A549 (cell line): ENCODE results near the gene IFIT1B. TPM values are rescaled to one million over a fixed set of nuclear protein-coding genes. Genes with fewer than 3 reads are reported as not detected.

Source experiments
- ATAC-seq, 2 experiments: fragments of 200-7000 bp in 1 of 2; fragments of >200 bp in 1 of 2; cut with Nextera tagmentation in 1 of 2; cut with Tn5 transposase in 1 of 2; 3 replicates each; pipeline versions ENCODE4 v1.8.0 to v1.9.1; 2018 to 2020; ENCODE audit warnings: mild to moderate bottlenecking in 1 of 2, moderate library complexity in 1 of 2
- CTCF ChIA-PET: fragments of 300-600 bp; sonication (Branson Sonifier 250); formaldehyde crosslinking; extraction: SDS; loops from one replicate; lab custom pipeline; 2021; ENCODE audit warnings: antibody characterized with exemption, inconsistent platforms; lab: Yijun Ruan, JAX
- POLR2A ChIA-PET: fragments of 350-600 bp; formaldehyde crosslinking; extraction: SDS; loops from one replicate; lab custom pipeline; 2021; ENCODE audit warnings: antibody characterized with exemption, inconsistent platforms; lab: Yijun Ruan, JAX
- DNase-seq, 2 experiments: peaks; one replicate each; pipeline versions ENCODE4 v3.0.0 to v3.0.0-alpha.2; 2011 to 2016; ENCODE audit warnings: low read depth in 1 of 2, low spot score in 1 of 2
- FAIRE-seq: peaks from 2 replicates; lab custom pipeline; 2011; peaks lifted over from hg19 to GRCh38; lab: Jason Lieb, UNC
- H3K27ac ChIP-seq, 2 experiments: fragments of >200 bp; sonication (Bioruptor Twin); formaldehyde crosslinking; 3 replicates each; pipeline ENCODE4 v1.5.1; 2016 to 2017
- H3K4me1 ChIP-seq: fragments of >200 bp; sonication (Bioruptor Twin); formaldehyde crosslinking; 3 replicates; pipeline ENCODE4 v1.6.1; 2016
- H3K4me2 ChIP-seq: fragments of >200 bp; sonication (Bioruptor Twin); formaldehyde crosslinking; 3 replicates; pipeline ENCODE4 v1.6.1; 2016
- H3K4me3 ChIP-seq: fragments of >200 bp; sonication (Bioruptor Twin); formaldehyde crosslinking; 3 replicates; pipeline ENCODE4 v1.5.1; 2016
- H3K9me3 ChIP-seq: fragments of >200 bp; sonication (Bioruptor Twin); formaldehyde crosslinking; 3 replicates; pipeline ENCODE4 v1.6.1; 2016
- BHLHE40 ChIP-seq: IDR thresholded peaks from 2 replicates; pipeline ENCODE4 v1.6.1; 2012; ENCODE audit warnings: low read depth, low read length, inconsistent platforms
- CBX2 ChIP-seq: fragments of 200-600 bp; sonication (generic); IDR thresholded peaks from 2 replicates; pipeline ENCODE4 v1.6.1; 2016; ENCODE audit warnings: low read depth, mild to moderate bottlenecking, borderline replicate concordance
- CEBPB ChIP-seq, 2 experiments: fragments of >200 bp in 1 of 2; sonication (Bioruptor Twin) in 1 of 2; formaldehyde crosslinking in 1 of 2; IDR thresholded peaks; 2 replicates each; pipeline ENCODE4 v1.6.1; 2012 to 2016
- CTCF ChIP-seq: fragments of >200 bp; sonication (Bioruptor Twin); formaldehyde crosslinking; IDR thresholded peaks from 3 replicates; pipeline ENCODE4 v1.5.1; 2016
- FOSL2 ChIP-seq, 2 experiments: fragments of 450-650 bp in 1 of 2; fragments of >200 bp in 1 of 2; sonication (Bioruptor Twin) in 1 of 2; formaldehyde crosslinking; IDR thresholded peaks; 2 replicates each; pipeline versions ENCODE4 v1.5.0 to v1.6.1; 2016 to 2020; ENCODE audit warnings: mild to moderate bottlenecking in 1 of 2, moderate library complexity in 1 of 2
- HES2 ChIP-seq: fragments of >200 bp; sonication (Bioruptor Twin); formaldehyde crosslinking; IDR thresholded peaks from 2 replicates; pipeline ENCODE4 v1.6.1; 2016
- HEYL ChIP-seq: fragments of 250-450 bp; sonication (Bioruptor Pico); IDR thresholded peaks from 2 replicates; pipeline ENCODE4 v1.8.0; 2021; ENCODE audit warnings: mild to moderate bottlenecking, moderate library complexity
- KDM1A ChIP-seq: fragments of 200-600 bp; sonication (generic); IDR thresholded peaks from 2 replicates; pipeline ENCODE4 v1.6.1; 2016; ENCODE audit warnings: low read depth, mild to moderate bottlenecking
- MAFK ChIP-seq: fragments of 450-650 bp; IDR thresholded peaks from 2 replicates; pipeline ENCODE4 v1.6.1; 2014; ENCODE audit not compliant: partially characterized antibody
- MAX ChIP-seq: IDR thresholded peaks from 2 replicates; pipeline ENCODE4 v1.6.1; 2012
- MAZ ChIP-seq: fragments of 150-350 bp; IDR thresholded peaks from 2 replicates; pipeline ENCODE4 v1.6.1; 2014; ENCODE audit warnings: antibody characterized with exemption, low read depth, low read length, borderline replicate concordance
- NR3C1 ChIP-seq: fragments of >200 bp; sonication (Bioruptor Twin); formaldehyde crosslinking; IDR thresholded peaks from 3 replicates; pipeline ENCODE4 v1.6.1; 2017
- RAD21 ChIP-seq, 2 experiments: fragments of >200 bp in 1 of 2; sonication (Bioruptor Twin) in 1 of 2; formaldehyde crosslinking in 1 of 2; IDR thresholded peaks in 1 of 2; conservative IDR thresholded peaks in 1 of 2; 2 replicates in 1 of 2; 3 replicates in 1 of 2; pipeline ENCODE4 v1.6.1; 2012 to 2018; ENCODE audit warnings: inconsistent platforms in 1 of 2
- RARB ChIP-seq: fragments of 250-450 bp; sonication (Bioruptor Pico); IDR thresholded peaks from 2 replicates; pipeline ENCODE4 v1.8.0; 2021; ENCODE audit warnings: mild to moderate bottlenecking, moderate library complexity
- SREBF2 ChIP-seq: fragments of 450-650 bp; IDR thresholded peaks from 2 replicates; pipeline ENCODE4 v1.6.1; 2014; ENCODE audit warnings: mild to moderate bottlenecking, moderate library complexity
- TP53 ChIP-seq: fragments of 250-450 bp; sonication (Bioruptor Pico); IDR thresholded peaks from 2 replicates; pipeline ENCODE4 v1.5.0; 2021; ENCODE audit warnings: mild to moderate bottlenecking, moderate library complexity
- ZSCAN20 ChIP-seq: fragments of 250-450 bp; sonication (Bioruptor Pico); IDR thresholded peaks from 2 replicates; pipeline ENCODE4 v1.8.0; 2022; ENCODE audit warnings: mild to moderate bottlenecking, moderate library complexity
- WGBS: methylation state at CpG from one replicate; pipeline ENCODE4 v1.1.6; 2017; ENCODE audit errors: missing lambda C conversion rate; 5-methylcytosine and 5-hydroxymethylcytosine counted together
- polyA plus RNA-seq, 4 experiments: library from polyadenylated mRNA; depleted of rRNA in 3 of 4; stranded (reverse); fragments of >200 nt; fragmentation: RNase III in 1 of 4; extraction: RNeasy Plus Mini Kit Qiagen cat#74134 plus additional on column Dnase treatment in 1 of 4; gene quantifications; 2 replicates in 3 of 4; 3 replicates in 1 of 4; pipeline ENCODE4 v1.2.3, GENCODE V29; 2011 to 2017

Gene IFIT1B
- polyA plus RNA-seq, 2 of the 4 experiments (the other 2 are of a cell fraction): not detected

- peak; percentile 94 to 96 for ATAC-seq
- CTCF ChIA-PET: interaction anchor here (0.7 to 1.8 kb wide), 12 partner anchors 11 to 461 kb away, joined by 3 to 9 read pairs (median 3); partner anchors contain the start of genes IFIT1B and IFIT3
- Histone ChIP-seq H3K4me2 (peak within 1 kb of the TSS; percentile 87), H3K9me3 (no peaks in the 10 kb centered on the region)
- TF ChIP-seq BHLHE40 (no peak), CTCF (peak; percentile 33; the same call in 2 of the 3 replicates), MAX (0 out of 2 replicates have a peak, but pooled peaks have one; percentile 10), RAD21 (conservative IDR thresholded peaks at IDR 0.05 in 1 of 2, IDR thresholded peaks at IDR 0.05 in 1 of 2) (peak; percentile 17 to 22; a peak in 2 of 5 replicates)
- TF ChIP-seq, all 56 proteins: peak for 3
- H3K4me3 ChIP-seq: peak within 1 kb of the TSS; percentile 62
- H3K27ac ChIP-seq: peak within 1 kb of the TSS; percentile 80 to 90
- WGBS: 5% methylated on average over 7 of the region's 8 CpGs
- DNase-seq (peak; percentile 73 to 81), FAIRE-seq (no peak)
- H3K4me1 ChIP-seq: peaks cover 14% of the 10 kb centered on the region
- POLR2A ChIA-PET: interaction anchor here (0.5 to 2.2 kb wide), 6 partner anchors 19 to 123 kb away, joined by 3 to 8 read pairs (median 4); partner anchors contain the start of genes IFIT3 and IFIT5
Measured at GRCh38 chr10:89391907-89392756, 14.3 kb downstream of the IFIT1B start, which contains the start of gene IFIT1. TSS of gene IFIT1 (plus strand) at chr10:89392623. CDS start at chr10:89392713, 90 bp downstream.

GRCh38 chr10:89392974-89393373 lies 15.1 kb downstream of the IFIT1B start:
- Histone ChIP-seq H3K27ac (peak overlapping the region; percentile 80 to 90; a peak in 5 of 6 replicates), H3K4me2 (peak overlapping the region; percentile 87)
- CTCF ChIA-PET: interaction anchor here (0.7 to 1.8 kb wide), 10 partner anchors 11 to 462 kb away, joined by 3 to 9 read pairs (median 4); partner anchors contain the start of gene IFIT3
- TF ChIP-seq HEYL (CRISPR knock-in tag) (no peak), CBX2 (no peak), CEBPB (IDR thresholded peaks at IDR 0.05) (peak; percentile 33 to 34; a peak in 1 of 4 replicates)
- TF ChIP-seq, all 56 proteins: peak for 1
- Histone ChIP-seq H3K9me3 (no peaks in the 10 kb centered on the region), H3K4me3 (peak overlapping the region; percentile 62), H3K4me1 (peaks cover 22% of the 10 kb centered on the region)
- FAIRE-seq (no peak), DNase-seq (peak in 1 of 2 experiments; percentile 16), ATAC-seq (peak; percentile 49 to 52; a peak in 4 of 6 replicates)
- 90% methylated on average over 2 of the region's 2 CpGs for WGBS
- POLR2A ChIA-PET: interaction anchor here (0.6 to 2.2 kb wide), 2 partner anchors 22 to 26 kb away, joined by 3 to 8 read pairs; partner anchors contain the start of gene IFIT5

GRCh38 chr10:89393898-89394297 lies 16.0 kb downstream of the IFIT1B start:
- Histone ChIP-seq H3K27ac (no peak overlapping the region), H3K4me3 (no peak overlapping the region), H3K9me3 (no peaks in the 10 kb centered on the region), H3K4me1 (peaks cover 29% of the 10 kb centered on the region), H3K4me2 (no peak overlapping the region)
- ATAC-seq: no peak
- CTCF ChIA-PET: interaction anchor here (1.2 to 1.8 kb wide), 3 partner anchors 24 to 180 kb away, joined by 3 to 9 read pairs (median 5); no protein-coding TSS in a partner anchor
- TF ChIP-seq ZSCAN20 (CRISPR knock-in tag) (no peak), FOSL2 (IDR thresholded peaks at IDR 0.05) (no peak), FOSL2 (CRISPR knock-in tag; IDR thresholded peaks at IDR 0.05) (no peak), KDM1A (no peak), HES2 (no peak), RARB (CRISPR knock-in tag) (no peak), SREBF2 (no peak), CTCF (no peak), MAZ (no peak), NR3C1 (no peak), MAFK (no peak), TP53 (CRISPR knock-in tag) (no peak)
- WGBS: 56% methylated on average over 3 of the region's 3 CpGs
- FAIRE-seq: no peak
- DNase-seq: no peak
- POLR2A ChIA-PET: no interaction called here
